HUES6 (cell line): ENCODE data around the gene COL4A5.
"Not testable (repeated sequence)": the region's sequence is repeated elsewhere in the genome, so short reads cannot be mapped to it uniquely, and the experiment has no call there.

Experiments used
- H3K27ac ChIP-seq: 2 replicates; pipeline ENCODE4 v1.7.0; 2013; ENCODE audit warnings: low read depth, mild to moderate bottlenecking, low read length, inconsistent platforms
- H3K27me3 ChIP-seq: 2 replicates; pipeline ENCODE4 v1.6.1; 2013; ENCODE audit warnings: low read length; ENCODE audit not compliant: control insufficient read depth, insufficient read depth
- H3K36me3 ChIP-seq: 2 replicates; pipeline ENCODE4 v1.6.1; 2013; ENCODE audit warnings: low read length; ENCODE audit not compliant: control insufficient read depth, insufficient read depth
- H3K4me1 ChIP-seq: 2 replicates; pipeline ENCODE4 v1.6.1; 2013; ENCODE audit warnings: low read length; ENCODE audit not compliant: control insufficient read depth, insufficient read depth
- H3K4me3 ChIP-seq: 2 replicates; pipeline ENCODE4 v1.5.1; 2013; ENCODE audit warnings: low read depth, low read length
- H3K9ac ChIP-seq: one replicate; pipeline ENCODE4 v1.6.1; 2013; ENCODE audit warnings: mild to moderate bottlenecking, low read length
- H3K9me3 ChIP-seq: 2 replicates; pipeline ENCODE4 v1.6.1; 2013; ENCODE audit warnings: low read depth, low read length; ENCODE audit not compliant: control insufficient read depth, insufficient read depth

COL4A5 gene

DNA sequence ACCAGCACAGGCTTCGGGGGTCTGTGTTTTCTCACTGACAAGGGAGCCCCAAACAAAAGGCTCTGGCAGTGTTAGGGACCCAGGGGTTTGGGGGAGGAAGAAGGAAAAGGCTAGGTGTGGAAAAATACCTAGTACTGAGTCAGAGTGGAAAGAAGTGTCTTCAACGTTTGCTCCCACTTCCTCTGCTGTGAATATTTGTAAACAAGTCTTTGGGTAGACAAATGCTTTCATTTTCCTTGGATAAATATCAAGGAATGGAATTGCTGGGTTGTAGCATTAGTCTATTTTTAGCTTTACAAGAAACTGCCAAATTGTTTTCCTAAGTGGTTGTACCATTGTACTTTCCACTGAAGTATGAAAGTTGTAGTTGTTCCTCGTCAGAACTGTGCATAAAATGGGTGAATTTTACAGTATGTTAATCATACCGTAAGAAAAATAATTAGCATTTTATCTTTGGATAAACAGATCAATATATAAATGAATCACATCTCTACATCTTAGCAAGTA, 17.4 kb downstream of the COL4A5 start:
- H3K27me3 ChIP-seq = no peaks in the 10 kb centered on the region; the same call in 1 of the 2 replicates
- H3K9ac ChIP-seq = no peak overlapping the region
- H3K9me3 ChIP-seq = no peaks in the 10 kb centered on the region; the same call in 1 of the 2 replicates
- peaks cover 5% of the 10 kb centered on the region; the same call in 1 of the 2 replicates for H3K36me3 ChIP-seq
- H3K4me1 ChIP-seq = no peaks in the 10 kb centered on the region
- no peak overlapping the region for H3K4me3 ChIP-seq
- H3K27ac ChIP-seq = no peak overlapping the region

DNA sequence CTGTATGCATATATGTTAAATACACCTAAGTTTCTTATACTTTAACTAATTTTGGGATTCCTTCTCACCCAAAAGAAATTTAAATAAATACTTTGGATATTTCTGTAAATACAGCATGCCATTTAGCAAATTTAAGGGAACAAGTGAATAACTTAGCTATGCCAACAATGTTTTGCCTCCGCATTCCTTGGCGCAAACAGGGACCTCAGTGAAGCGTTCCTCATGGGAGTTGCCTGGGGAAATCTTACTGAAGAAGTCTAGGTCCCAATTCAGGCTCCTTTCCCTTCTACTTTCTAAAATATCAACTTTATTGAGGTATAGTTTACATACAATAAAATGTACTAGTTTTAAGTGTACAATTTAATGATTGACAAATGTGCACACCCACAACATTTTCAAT, 25.0 kb downstream of the COL4A5 start:
- no peak overlapping the region for H3K9ac ChIP-seq
- no peaks in the 10 kb centered on the region for H3K36me3 ChIP-seq
- no peaks in the 10 kb centered on the region for H3K27me3 ChIP-seq
- peaks cover 9% of the 10 kb centered on the region; the same call in 1 of the 2 replicates for H3K4me1 ChIP-seq
- 0 out of 2 replicates have a peak, but pooled peaks cover under 1% of the 10 kb centered on the region for H3K9me3 ChIP-seq
- no peak overlapping the region for H3K27ac ChIP-seq
- no peak overlapping the region for H3K4me3 ChIP-seq

DNA sequence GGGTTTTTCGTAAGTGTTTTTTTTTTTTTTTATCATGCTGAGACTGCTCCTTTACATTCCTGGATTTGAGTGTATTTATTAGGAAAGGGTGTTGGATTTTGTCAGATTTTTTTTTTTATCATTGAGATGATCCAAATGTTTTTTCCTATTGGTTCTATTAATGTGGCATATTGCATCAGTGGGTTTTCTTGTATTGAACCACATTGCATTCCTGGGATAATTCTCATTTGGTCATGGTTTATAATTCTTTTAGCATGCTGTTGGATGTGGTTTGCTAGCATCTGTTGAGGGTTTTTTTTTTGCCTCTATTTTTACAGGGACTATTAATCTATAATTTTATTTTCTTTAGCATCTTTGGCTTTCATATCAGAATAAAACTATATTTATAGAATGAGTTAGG, 28.8 kb downstream of the COL4A5 start:
- Histone ChIP-seq H3K9me3 (peaks cover 4% of the 10 kb centered on the region; the same call in 1 of the 2 replicates), H3K36me3 (peaks cover 3% of the 10 kb centered on the region; the same call in 1 of the 2 replicates), H3K4me3 (no peak overlapping the region), H3K9ac (no peak overlapping the region), H3K27ac (no peak overlapping the region), H3K27me3 (no peaks in the 10 kb centered on the region), H3K4me1 (peaks cover 7% of the 10 kb centered on the region; the same call in 1 of the 2 replicates)

DNA sequence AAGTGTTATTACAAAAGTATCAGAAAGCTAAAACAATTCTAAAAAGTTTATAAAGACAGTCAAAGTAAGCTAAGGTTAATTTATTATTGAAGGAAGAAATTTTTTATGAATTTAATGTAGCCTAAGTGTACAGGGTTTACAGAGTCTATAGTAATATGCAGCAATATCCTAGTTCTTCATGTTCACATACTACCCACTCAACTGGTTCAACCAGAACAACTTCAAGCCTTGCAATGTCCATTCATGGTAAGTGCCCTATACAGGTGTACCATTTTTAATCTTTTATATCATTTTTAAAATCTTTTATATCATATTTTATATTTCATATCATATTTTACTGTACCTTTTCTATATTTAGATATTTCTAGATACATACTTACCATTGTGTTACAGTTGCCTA, 34.3 kb downstream of the COL4A5 start:
- H3K36me3 ChIP-seq = peaks cover 9% of the 10 kb centered on the region; the same call in 1 of the 2 replicates
- peaks cover 4% of the 10 kb centered on the region; the same call in 1 of the 2 replicates for H3K9me3 ChIP-seq
- no peak overlapping the region for H3K4me3 ChIP-seq
- H3K27me3 ChIP-seq = no peaks in the 10 kb centered on the region
- H3K9ac ChIP-seq = no peak overlapping the region
- H3K27ac ChIP-seq = no peak overlapping the region
- no peaks in the 10 kb centered on the region for H3K4me1 ChIP-seq

DNA sequence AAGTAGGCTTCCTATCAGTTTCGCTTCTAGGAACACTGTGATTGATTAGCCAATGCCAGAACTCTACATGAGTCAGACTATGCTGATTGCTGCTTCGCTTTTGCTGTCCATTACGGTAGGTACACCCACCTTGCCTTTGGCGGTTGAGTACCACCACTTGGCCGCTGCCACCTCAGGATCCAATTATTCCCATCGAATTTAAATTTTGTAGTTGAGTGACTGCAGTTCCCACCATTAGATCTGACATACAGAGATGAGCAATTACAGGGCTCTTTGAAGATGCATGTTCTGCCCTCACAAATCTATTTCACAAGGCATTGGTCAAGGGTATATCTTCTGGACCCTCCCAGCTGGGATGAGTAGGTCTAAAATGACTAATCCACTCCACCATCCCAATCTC, 41.9 kb downstream of the COL4A5 start:
- not testable (repeated sequence) for H3K27me3 ChIP-seq, H3K4me1 ChIP-seq, H3K27ac ChIP-seq, H3K9ac ChIP-seq, H3K4me3 ChIP-seq
- H3K9me3 ChIP-seq = peaks cover 15% of the 10 kb centered on the region; the same call in 1 of the 2 replicates
- H3K36me3 ChIP-seq = peaks cover 23% of the 10 kb centered on the region

DNA sequence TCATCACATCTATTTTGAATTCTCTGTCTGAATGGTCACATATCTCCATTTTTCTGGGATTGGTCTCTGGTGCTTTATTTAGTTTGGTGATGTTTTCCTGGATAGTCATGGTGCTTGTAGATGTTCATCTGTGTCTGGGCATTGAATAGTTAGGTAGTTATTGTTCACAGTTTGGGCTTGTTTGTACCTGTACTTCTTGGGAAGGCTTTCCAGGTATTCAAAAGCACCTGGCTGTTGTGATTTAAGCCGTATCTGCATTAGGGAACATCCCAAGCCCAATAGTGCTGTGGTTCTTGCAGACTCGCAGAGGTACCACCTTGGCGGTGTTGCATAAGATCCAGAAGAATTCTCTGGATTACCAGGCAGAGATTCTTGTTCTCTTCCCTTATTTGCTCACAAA, 44.6 kb downstream of the COL4A5 start:
- Histone ChIP-seq H3K9me3 (peaks cover 15% of the 10 kb centered on the region; the same call in 1 of the 2 replicates), H3K27ac (no peak overlapping the region), H3K36me3 (peaks cover 17% of the 10 kb centered on the region), H3K9ac (no peak overlapping the region), H3K27me3 (no peaks in the 10 kb centered on the region; the same call in 1 of the 2 replicates), H3K4me3 (no peak overlapping the region), H3K4me1 (no peaks in the 10 kb centered on the region)

DNA sequence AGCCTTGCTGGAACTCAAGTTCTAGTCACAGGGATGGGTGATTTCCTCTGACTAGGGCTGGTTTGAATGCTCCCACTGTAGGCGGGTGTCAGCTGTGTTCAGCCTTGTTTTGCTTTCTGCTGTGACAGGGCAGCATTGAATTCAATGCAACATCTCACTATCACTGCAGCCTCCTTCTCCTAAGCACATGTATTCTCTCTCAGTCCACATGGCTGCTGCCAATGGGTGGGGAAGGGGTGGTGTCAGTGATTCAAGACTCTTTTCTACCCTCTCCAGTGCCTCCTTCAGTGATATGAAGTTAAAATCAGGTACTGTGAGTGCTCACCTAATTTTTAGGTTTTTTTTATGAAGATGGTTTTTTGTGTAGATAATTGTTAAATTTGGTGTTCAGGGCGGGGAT, 46.3 kb downstream of the COL4A5 start:
- Histone ChIP-seq H3K4me1 (no peaks in the 10 kb centered on the region), H3K27me3 (no peaks in the 10 kb centered on the region; the same call in 1 of the 2 replicates), H3K9ac (no peak overlapping the region), H3K9me3 (peaks cover 12% of the 10 kb centered on the region; the same call in 1 of the 2 replicates), H3K36me3 (peaks cover 10% of the 10 kb centered on the region), H3K27ac (no peak overlapping the region), H3K4me3 (no peak overlapping the region)

DNA sequence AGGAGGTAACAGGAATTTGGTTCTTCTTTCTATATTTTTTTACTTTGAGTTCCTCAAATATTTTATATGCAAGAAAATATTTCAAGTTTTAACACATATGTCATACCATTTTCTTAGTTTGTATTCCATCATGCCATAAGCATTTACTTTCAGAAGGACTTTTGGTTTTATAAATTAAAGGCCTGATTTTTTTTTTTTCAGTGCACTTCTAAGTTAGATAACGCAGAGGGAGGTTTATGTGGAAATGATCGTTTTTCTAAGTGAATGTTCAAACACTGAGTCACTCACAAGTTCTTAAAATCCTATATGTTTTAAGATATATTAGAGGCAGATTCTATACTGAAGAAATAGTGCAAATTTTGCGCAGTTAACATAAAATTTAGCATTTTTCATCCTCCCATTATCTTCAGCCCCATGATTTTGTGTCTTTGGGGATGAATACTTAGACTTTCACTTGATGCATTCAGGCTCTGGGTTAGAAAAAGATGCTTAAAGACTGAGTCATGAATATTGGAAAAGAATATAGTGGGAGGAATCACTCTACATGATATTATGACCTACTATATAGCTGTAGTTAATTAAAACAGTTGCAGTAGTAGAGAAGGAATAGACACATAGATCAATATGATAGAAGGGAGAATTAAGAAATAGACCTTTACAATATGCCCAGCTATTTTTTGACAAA, 54.9 kb downstream of the COL4A5 start:
- no peaks in the 10 kb centered on the region for H3K36me3 ChIP-seq
- H3K9ac ChIP-seq = no peak overlapping the region
- H3K4me3 ChIP-seq = no peak overlapping the region

DNA sequence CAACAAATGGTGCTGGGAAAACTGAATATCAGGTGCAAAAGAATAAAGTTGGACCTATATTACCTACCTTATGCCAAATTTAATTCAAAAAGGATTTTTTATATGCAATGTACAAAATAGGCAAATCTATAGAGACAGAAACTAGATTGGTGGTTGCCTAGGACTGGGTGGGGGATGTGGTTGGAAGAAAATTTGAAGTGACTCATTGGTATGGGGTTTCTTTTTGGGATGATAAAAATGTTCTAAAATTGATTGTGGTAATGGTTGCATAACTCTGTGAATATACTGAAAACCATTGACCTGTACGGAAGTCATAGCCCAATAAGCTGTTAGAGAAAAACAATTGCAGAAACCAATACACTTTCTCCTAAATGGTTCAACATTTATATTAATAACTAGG, 72.1 kb downstream of the COL4A5 start:
- Histone ChIP-seq H3K9me3 (peaks cover 20% of the 10 kb centered on the region), H3K27ac (no peak overlapping the region), H3K9ac (no peak overlapping the region), H3K36me3 (no peaks in the 10 kb centered on the region; the same call in 1 of the 2 replicates), H3K4me1 (peaks cover 10% of the 10 kb centered on the region), H3K27me3 (no peaks in the 10 kb centered on the region; the same call in 1 of the 2 replicates), H3K4me3 (no peak overlapping the region)

More for the DNA sequence above, 54.9 kb downstream of the COL4A5 start:
- no peaks in the 10 kb centered on the region for H3K9me3 ChIP-seq
- peaks cover 5% of the 10 kb centered on the region; the same call in 1 of the 2 replicates for H3K4me1 ChIP-seq
- H3K27me3 ChIP-seq = no peaks in the 10 kb centered on the region; the same call in 1 of the 2 replicates
- H3K27ac ChIP-seq = no peak overlapping the region

DNA sequence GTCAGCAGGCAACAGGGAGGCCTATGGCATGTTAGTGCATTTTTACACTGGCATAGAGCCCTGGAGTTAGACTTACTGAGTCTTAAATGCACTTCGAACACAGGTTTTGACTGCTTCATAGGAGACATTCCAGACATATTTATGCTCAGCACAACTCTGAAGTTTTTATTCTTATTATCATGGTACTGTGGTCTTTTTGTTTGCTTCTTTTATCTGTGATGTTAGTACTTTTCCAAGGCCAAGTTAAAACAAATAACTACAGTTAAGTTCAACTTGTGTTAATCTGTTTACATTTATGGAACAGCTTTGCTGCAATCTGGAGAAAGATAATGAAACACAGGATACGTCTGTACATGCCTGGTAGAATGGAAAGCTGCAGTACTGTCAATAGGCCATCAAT, 76.5 kb downstream of the COL4A5 start:
- Histone ChIP-seq H3K27ac (peak overlapping the region; percentile 48), H3K9me3 (peaks cover 7% of the 10 kb centered on the region), H3K27me3 (no peaks in the 10 kb centered on the region; the same call in 1 of the 2 replicates), H3K4me1 (peaks cover 10% of the 10 kb centered on the region), H3K4me3 (no peak overlapping the region), H3K9ac (no peak overlapping the region), H3K36me3 (no peaks in the 10 kb centered on the region; the same call in 1 of the 2 replicates)

DNA sequence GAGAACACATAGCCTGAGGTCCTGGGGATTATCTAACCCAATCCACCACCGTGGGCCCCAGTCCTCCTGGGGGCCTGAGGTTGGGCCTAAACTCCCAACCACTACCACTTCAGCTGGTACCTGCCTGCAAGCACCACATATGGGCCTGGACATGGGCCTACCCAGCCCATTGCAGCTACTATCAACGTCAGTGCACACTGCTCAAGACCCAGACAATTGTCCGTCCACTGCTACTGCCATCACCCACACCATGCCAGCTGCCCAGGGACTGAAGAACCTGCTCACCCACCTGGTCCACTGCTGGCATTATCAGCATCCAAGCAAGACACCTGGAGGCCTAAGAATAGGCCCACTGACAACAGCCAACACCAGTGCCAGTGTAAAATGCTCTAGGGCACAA, 88.1 kb downstream of the COL4A5 start:
- Histone ChIP-seq H3K9ac (no peak overlapping the region), H3K4me3 (no peak overlapping the region), H3K27me3 (no peaks in the 10 kb centered on the region; the same call in 1 of the 2 replicates), H3K9me3 (no peaks in the 10 kb centered on the region; the same call in 1 of the 2 replicates), H3K27ac (no peak overlapping the region), H3K4me1 (no peaks in the 10 kb centered on the region), H3K36me3 (peaks cover 20% of the 10 kb centered on the region)
